ENCODE measurements around the gene SUSD3.
"Not testable (repeated sequence)": the region's sequence is repeated elsewhere in the genome, so short reads cannot be mapped to it uniquely, and the experiment has no call there.

SUSD3 gene

GRCh38 chr9:93099551-93100275 is 41.2 kb downstream of the SUSD3 start:
- DNase-seq (ENCODE audit: low read depth), result no peak
- no peak overlapping the region for H3K4me3 ChIP-seq (ENCODE audit: low read depth, low read length)
- TF ChIP-seq, protein P1, sequence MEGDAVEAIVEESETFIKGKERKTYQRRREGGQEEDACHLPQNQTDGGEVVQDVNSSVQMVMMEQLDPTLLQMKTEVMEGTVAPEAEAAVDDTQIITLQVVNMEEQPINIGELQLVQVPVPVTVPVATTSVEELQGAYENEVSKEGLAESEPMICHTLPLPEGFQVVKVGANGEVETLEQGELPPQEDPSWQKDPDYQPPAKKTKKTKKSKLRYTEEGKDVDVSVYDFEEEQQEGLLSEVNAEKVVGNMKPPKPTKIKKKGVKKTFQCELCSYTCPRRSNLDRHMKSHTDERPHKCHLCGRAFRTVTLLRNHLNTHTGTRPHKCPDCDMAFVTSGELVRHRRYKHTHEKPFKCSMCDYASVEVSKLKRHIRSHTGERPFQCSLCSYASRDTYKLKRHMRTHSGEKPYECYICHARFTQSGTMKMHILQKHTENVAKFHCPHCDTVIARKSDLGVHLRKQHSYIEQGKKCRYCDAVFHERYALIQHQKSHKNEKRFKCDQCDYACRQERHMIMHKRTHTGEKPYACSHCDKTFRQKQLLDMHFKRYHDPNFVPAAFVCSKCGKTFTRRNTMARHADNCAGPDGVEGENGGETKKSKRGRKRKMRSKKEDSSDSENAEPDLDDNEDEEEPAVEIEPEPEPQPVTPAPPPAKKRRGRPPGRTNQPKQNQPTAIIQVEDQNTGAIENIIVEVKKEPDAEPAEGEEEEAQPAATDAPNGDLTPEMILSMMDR (IDR thresholded peaks at IDR 0.05; ENCODE audit: insufficient read depth, low read depth, low read length, missing control alignments), result no peak

- DNase-seq (ENCODE audit: low read depth), result no peak
- TF ChIP-seq, protein P1 (IDR thresholded peaks at IDR 0.05; ENCODE audit: insufficient read depth, low read depth, low read length, missing control alignments), result no peak
- H3K4me3 ChIP-seq (ENCODE audit: low read depth, low read length), result no peak overlapping the region
These were observed 41.8 kb downstream of the SUSD3 start for GRCh38 chr9:93100276-93100636.

GRCh38 chr9:93101086-93101485 is 42.6 kb downstream of the SUSD3 start:
- DNase-seq (ENCODE audit: low read depth), result not testable (repeated sequence)

DNA sequence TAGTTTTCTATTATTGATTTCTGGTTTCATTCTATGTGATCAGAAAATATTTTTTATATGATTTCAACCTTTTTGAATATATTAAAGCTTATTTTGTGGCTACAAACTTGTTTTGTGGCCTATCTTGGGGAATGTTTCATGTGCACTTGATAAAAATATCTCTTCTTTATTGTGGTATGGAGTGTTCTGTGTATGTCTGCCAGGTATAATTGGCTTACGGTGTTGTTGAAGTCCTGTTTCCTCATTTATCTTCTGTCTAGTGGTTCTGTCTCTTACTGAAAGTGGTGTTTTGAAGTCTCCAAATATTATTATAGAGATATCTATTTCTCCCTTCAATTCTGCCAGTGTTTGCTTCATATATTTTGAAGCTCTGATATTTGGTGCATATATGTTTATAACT is 47.1 kb downstream of the SUSD3 start:
- DNase-seq (ENCODE audit: low read depth), result no peak
- TF ChIP-seq, protein P1 (IDR thresholded peaks at IDR 0.05; ENCODE audit: insufficient read depth, low read depth, low read length, missing control alignments), result no peak
- no peak overlapping the region for H3K4me3 ChIP-seq (ENCODE audit: low read depth, low read length)

More at GRCh38 chr9:93101086-93101485, 42.6 kb downstream of the SUSD3 start:
- H3K4me3 ChIP-seq (ENCODE audit: low read depth, low read length), result not testable (repeated sequence)

GRCh38 chr9:93107151-93107824 is 48.8 kb downstream of the SUSD3 start:
- TF ChIP-seq, protein P1 (IDR thresholded peaks at IDR 0.05; ENCODE audit: insufficient read depth, low read depth, low read length, missing control alignments), result no peak
- no peak overlapping the region for H3K4me3 ChIP-seq (ENCODE audit: low read depth, low read length)
- DNase-seq (ENCODE audit: low read depth), result no peak

DNA sequence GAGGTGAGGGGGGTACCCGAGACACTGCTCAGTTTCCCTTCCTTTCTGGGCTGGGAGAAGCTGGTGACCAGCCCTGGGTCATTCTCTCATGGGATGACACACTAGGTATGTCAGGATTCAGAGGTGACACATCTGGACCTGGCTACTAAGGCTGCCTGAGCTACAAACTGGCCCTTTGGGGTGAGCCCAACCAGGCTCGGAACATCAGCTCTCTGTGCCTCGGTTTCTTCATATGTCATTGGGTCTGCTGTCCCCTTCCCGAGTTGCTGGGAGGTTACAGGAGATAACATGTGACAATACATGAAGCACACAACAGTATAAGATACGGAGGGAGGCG is 49.3 kb downstream of the SUSD3 start:
- TF ChIP-seq, protein P1 (IDR thresholded peaks at IDR 0.05; ENCODE audit: insufficient read depth, low read depth, low read length, missing control alignments), result no peak
- no peak overlapping the region for H3K4me3 ChIP-seq (ENCODE audit: low read depth, low read length)
- no peak for DNase-seq (ENCODE audit: low read depth)

DNA sequence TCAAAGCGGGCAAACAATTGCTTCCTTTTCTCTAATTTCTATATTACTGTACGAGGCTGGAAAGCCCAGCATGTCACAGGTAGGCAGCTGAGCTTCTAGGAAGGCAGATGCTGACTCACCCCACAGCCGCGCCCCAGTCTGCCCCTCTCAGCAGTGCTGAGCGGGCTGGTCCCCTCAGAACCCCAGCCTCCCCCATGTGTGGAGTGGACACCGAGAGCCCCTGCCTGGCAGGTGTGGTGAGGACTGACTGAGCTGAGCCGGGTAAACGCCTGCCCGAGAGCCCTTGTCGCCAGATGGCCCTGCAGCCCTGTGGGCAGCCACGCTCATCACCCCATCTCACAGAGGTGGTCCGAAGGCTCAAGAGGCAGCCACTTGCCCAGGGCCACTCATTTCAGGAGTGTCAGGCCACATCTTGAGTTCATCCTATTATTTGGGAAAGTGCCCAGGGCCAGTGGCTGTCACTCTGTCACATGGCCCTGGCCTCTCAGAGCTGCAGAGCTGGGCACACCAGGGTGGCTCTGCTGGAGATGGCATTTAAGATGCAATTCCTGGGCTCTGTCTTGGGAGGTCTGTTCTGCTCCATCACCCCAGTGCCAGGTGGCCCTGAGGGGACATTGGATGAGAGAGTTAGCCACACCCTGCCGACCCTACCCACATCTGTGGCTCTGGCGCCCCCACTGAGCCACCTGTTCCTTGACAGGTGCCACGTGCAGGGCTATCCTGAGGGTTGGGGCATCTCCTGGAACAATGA is 50.0 kb downstream of the SUSD3 start:
- peak; percentile 34 for DNase-seq (ENCODE audit: low read depth)
- H3K4me3 ChIP-seq (ENCODE audit: low read depth, low read length), result no peak overlapping the region
- TF ChIP-seq, protein P1 (IDR thresholded peaks at IDR 0.05; ENCODE audit: insufficient read depth, low read depth, low read length, missing control alignments), result no peak

Data from GM12865 (cell line).